Tibial artery (tissue), 4 donors: ENCODE measurements around the gene CDK9.

Experiments
- DNase-seq, 2 donors: peaks; one replicate each; pipeline ENCODE4 v3.0.0-alpha.2; 2019
- H3K27ac ChIP-seq, 2 donors: fragments of 200-600 bp; sonication (generic) in 1 of 2; 1 replicate in 1 of 2; 2 replicates in 1 of 2; pipeline ENCODE4 v1.5.1; 2018 to 2019; ENCODE audit warnings: mild to moderate bottlenecking in 1 of 2
- H3K27me3 ChIP-seq, 2 donors: fragments of 200-600 bp; sonication (generic) in 1 of 2; one replicate each; pipeline versions ENCODE4 v1.5.1 to v1.6.0; 2016 to 2019
- H3K36me3 ChIP-seq, 3 donors: fragments of 200-600 bp; sonication (generic) in 2 of 3; one replicate each; pipeline ENCODE4 v1.5.1; 2016 to 2019; ENCODE audit warnings: mild to moderate bottlenecking in 2 of 3
- H3K4me1 ChIP-seq, 4 donors: fragments of 200-600 bp; sonication (generic) in 2 of 4; 1 replicate in 3 of 4; 2 replicates in 1 of 4; pipeline ENCODE4 v1.5.1; 2016 to 2019
- H3K4me3 ChIP-seq, 2 donors: fragments of 200-600 bp; sonication (generic) in 1 of 2; 1 replicate in 1 of 2; 2 replicates in 1 of 2; pipeline ENCODE4 v1.5.1; 2018 to 2019; ENCODE audit warnings: mild to moderate bottlenecking in 2 of 2
- H3K9me3 ChIP-seq, 3 donors: fragments of 200-600 bp; sonication (generic) in 1 of 3; one replicate each; pipeline ENCODE4 v1.5.1; 2016 to 2019
- CTCF ChIP-seq, 2 experiments: fragments of 200-600 bp in 1 of 2; fragments of 450-650 bp in 1 of 2; IDR thresholded peaks; one replicate each; pipeline ENCODE4 v1.5.1; 2017 to 2019; ENCODE audit warnings: antibody characterized with exemption in 2 of 2, mild to moderate bottlenecking in 1 of 2, moderate library complexity in 1 of 2
- intact Hi-C: fragments of 100-400 bp; cut with DNase I; formaldehyde crosslinking; loops from one replicate; pipeline ENCODE4 v1.15.0; 2023; ENCODE audit warnings: low total_unique reads

Gene CDK9

GRCh38 chr9:127758843-127759242, 27.0 kb upstream of the CDK9 start:
- no peak overlapping the region for H3K27ac ChIP-seq
- H3K36me3 ChIP-seq = no peaks in the 10 kb centered on the region
- DNase-seq = no peak
- no peak overlapping the region for H3K4me3 ChIP-seq
- no peaks in the 10 kb centered on the region for H3K9me3 ChIP-seq
- no peak for TF ChIP-seq CTCF (IDR thresholded peaks at IDR 0.05)
- H3K4me1 ChIP-seq = peaks cover 0 to 15% (median 9%) of the 10 kb centered on the region in 4 donors
- H3K27me3 ChIP-seq = peaks cover 0 to 49% of the 10 kb centered on the region in 2 donors
- intact Hi-C loops = no loop called here

- no peak overlapping the region for H3K4me3 ChIP-seq
- no peak overlapping the region for H3K27ac ChIP-seq
Observed at GRCh38 chr9:127761061-127761460, 24.8 kb upstream of the CDK9 start.

GRCh38 chr9:127761491-127761956, 24.3 kb upstream of the CDK9 start:
- Histone ChIP-seq H3K4me1 (no peaks in the 10 kb centered on the region), H3K4me3 (no peak overlapping the region), H3K9me3 (no peaks in the 10 kb centered on the region), H3K27ac (no peak overlapping the region), H3K27me3 (peaks cover 0 to 50% of the 10 kb centered on the region in 2 donors), H3K36me3 (no peaks in the 10 kb centered on the region)
- no peak for TF ChIP-seq CTCF (IDR thresholded peaks at IDR 0.05)
- intact Hi-C loops = no loop called here
- no peak for DNase-seq

More at GRCh38 chr9:127761061-127761460, 24.8 kb upstream of the CDK9 start:
- intact Hi-C loops = no loop called here
- Histone ChIP-seq H3K36me3 (no peaks in the 10 kb centered on the region), H3K4me1 (no peaks in the 10 kb centered on the region), H3K27me3 (peaks cover 0 to 49% of the 10 kb centered on the region in 2 donors), H3K9me3 (no peaks in the 10 kb centered on the region)
- DNase-seq = no peak
- no peak for TF ChIP-seq CTCF (IDR thresholded peaks at IDR 0.05)

- Histone ChIP-seq H3K4me3 (no peak overlapping the region), H3K27ac (no peak overlapping the region), H3K36me3 (no peaks in the 10 kb centered on the region), H3K4me1 (no peaks in the 10 kb centered on the region), H3K27me3 (peaks cover 0 to 50% of the 10 kb centered on the region in 2 donors), H3K9me3 (no peaks in the 10 kb centered on the region)
- no peak for TF ChIP-seq CTCF (IDR thresholded peaks at IDR 0.05)
- peak in 1 of 2 donors; percentile 69 for DNase-seq
- intact Hi-C loops = no loop called here
Observed at GRCh38 chr9:127762111-127762676, 23.6 kb upstream of the CDK9 start.

- Histone ChIP-seq H3K4me1 (peaks cover 0 to 4% (median 0%) of the 10 kb centered on the region in 4 donors), H3K4me3 (no peak overlapping the region), H3K36me3 (no peaks in the 10 kb centered on the region), H3K27ac (no peak overlapping the region), H3K9me3 (no peaks in the 10 kb centered on the region), H3K27me3 (peaks cover 0 to 50% of the 10 kb centered on the region in 2 donors)
- peak in 1 of 2 experiments; percentile 21 for TF ChIP-seq CTCF (IDR thresholded peaks at IDR 0.05)
- intact Hi-C loops = no loop called here
- DNase-seq = no peak
Observed at GRCh38 chr9:127763918-127764384, 21.9 kb upstream of the CDK9 start.
